GM18526 (cell line): Measurements from ENCODE around the gene ETFDH.

Experiments
- POLR2A ChIP-seq: IDR thresholded peaks from 3 replicates; pipeline ENCODE4 v1.6.1; 2011; ENCODE audit not compliant: insufficient read length; ENCODE audit errors: extremely low read depth

The ETFDH gene

DNA sequence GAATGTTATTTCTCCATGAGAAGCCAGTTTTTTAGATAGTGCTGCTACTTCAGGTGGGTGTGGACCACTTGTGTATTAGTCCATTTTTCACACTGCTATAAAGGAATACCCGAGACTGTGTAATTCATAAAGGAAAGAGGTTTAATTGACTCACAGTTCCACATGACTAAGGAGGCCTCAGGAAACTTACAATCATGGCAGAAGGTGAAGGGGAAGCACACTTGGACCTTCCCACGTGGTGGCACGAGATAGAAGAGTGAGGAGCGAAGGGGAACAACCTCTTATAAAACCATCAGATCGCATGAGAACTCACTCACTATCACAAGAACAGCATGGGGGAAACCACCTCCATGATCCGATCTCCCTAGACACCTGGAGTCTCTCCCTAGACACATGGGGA lies 54.5 kb downstream of the ETFDH start:
- TF ChIP-seq POLR2A: no peak

DNA sequence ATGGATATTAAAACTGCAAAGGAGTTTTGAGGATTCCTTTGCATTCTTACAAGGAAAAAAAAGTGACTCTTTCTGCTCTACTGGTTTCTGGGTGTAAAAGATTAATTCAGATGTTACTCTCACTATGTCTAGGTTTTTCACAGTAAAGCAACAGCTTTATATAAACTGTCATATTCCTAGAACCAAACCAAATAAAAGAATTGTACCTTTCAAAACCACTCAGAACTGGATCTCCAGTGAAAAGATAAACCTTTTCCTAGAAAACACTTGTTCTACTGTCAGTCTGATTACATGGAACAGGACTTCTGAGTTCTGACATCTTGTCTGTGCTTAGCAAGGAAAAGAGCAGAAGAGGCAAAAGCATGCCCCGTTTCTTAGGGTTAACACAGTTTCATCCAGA lies 56.1 kb downstream of the ETFDH start:
- TF ChIP-seq POLR2A: no peak

DNA sequence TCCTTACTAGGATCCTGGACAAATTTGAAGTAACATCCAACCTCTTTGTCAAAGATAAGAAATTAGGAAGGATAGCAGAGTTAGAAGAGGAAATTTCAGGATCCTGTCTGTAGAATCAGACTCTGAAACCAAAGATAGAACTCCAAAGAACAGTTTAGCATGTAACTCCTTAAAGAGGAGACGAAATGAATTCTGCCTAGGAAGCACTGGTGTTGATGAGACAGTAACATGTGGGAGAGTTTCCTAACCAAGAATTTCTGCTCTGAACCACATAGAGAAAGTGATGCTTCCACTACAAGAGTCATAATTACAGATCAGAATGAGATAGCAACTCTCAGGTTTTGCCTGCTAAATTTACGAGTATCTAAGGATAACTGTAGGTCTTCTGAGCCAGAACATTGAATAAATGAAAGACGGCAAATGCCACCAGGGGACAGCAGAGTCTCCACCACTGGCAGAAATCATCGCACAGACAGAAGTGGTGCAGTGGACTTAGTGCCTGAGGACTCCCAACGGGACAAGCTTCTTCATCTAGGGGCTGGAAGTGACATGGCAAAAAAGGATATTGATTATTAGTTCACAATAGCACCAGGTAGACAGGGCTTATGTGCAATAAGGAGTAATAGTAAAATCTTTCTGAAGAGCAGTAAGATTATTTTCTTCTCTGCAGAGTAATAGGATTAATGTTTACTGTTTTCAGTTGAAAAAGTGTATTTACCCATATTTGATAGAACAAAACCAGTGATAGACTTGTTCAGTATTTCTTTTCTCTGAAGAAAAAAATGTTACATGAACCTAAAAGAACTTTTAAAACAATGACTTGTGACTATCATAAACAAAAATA lies 57.8 kb downstream of the ETFDH start:
- no peak for TF ChIP-seq POLR2A

DNA sequence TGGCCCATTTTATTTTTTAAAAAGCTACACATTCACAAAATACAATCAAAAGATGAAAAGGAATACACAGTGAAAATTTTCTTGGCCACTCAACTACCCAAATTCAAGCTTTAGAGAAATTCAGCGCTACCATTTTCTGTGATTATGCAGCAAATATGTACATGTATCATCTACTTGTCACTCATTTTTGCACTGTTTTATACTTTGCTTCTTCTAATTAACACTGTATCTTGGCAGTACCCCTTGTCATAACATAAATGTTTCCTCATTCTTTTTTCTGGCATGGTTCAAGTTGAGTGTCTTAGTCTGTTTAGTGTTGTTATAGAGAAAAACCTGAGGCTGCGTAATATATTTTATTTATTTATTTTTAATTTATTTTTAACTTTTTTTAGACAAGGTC lies 66.8 kb downstream of the ETFDH start:
- no peak for TF ChIP-seq POLR2A

DNA sequence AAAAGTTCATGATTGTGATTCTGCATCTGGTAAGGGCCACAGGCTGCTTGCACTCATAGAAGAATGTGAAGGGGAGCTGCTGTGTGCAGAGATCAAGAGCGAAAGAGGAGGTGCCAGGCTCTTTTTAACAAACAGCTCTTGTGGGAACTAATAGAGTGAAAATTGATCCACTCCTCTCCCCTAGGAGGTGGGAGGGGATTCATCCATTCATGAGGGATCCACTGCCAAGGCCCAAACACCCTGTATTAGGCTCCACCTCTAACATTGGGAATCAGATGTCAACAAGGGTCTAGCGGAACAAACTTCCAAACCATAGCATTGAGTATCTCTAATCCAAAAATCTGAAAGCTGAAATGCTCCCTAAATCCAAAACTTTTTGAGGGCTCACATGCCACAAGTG lies 67.5 kb downstream of the ETFDH start:
- TF ChIP-seq POLR2A: no peak

DNA sequence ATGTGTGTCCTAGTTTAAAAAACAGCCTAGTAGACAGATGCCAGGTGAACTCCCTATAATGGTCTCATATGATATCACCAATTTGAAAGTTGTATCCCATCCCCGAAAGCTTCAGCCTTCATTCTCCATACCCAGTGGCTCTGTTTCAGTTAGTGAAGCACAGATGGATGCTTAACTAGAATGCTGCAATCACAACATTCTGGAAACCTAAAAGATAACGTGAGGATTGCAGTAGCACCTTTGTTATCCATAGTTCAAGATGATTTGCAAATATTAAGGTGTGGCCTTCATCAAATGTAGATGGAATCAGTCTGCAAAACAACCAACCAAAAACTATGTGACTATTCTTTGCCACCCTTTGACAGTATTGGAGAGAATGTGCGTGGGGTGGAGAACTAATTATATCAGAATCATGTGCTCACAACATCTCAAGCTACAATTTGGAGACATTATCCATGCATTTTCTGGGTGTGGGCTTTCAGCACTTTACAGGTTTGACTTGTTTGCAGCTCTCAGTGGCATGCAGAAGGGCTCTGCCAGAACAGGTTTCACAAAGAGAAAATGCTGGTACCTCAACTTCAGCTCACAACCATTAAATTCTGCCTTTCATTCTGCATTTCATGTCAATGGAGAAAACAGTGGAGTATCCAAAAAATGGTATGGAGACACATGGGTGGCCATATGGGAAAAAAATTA lies 69.4 kb downstream of the ETFDH start:
- TF ChIP-seq POLR2A: no peak

DNA sequence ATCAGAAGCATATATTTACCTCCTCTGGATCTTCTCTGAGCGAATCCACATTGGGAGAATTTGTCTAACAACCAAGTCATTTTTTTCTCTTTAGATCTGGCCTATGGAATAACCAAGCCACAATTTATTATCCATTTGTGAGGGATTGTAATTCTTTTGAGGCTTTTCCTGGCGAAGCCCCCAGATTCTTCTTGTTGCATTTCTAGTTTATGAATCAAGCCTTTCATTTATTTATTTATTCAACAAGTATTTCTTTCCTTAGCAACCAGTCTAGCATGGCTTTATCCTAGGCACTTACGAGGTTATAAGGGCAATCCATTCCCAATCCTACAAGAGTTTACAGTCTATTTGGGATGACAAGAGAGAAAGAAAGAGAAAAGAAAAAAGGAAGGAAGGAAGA lies 78.3 kb downstream of the ETFDH start:
- TF ChIP-seq POLR2A: no peak

DNA sequence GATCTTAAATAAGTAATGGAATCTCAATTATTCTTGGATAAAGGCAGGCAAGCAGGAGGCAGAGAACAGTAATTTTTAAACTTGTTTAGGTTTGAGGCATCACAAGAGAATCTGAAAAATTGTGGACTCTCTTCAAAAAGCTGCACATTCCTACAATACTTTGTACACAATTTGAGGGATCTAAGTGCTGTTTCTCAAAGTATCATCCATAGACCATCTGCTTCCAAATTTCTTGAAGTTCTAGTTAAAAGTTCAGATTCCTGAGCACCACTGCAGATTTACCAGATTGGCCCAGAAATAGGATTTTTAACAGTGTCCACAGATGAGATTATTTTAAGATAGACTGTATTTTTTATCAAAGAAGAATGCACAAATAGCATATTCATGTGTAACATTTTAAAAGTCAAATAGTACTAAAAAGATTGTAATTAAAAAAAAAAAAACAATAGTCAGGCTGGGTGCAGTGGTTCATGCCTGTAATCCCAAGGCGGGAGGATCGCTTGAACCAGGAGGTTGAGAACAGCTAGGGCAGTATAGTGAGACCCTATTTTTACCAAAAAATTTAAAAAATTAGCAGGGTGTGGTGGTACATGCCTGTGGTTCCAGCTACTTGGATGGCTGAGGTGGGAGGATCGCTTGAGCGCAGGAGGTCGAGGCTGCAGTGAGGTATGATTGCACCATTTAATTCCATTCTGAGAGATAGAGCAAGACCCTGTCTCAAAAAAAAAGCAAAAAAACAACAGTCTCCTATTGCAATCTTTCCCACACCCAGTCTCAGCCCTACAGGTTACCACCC lies 82.5 kb downstream of the ETFDH start:
- no peak for TF ChIP-seq POLR2A

DNA sequence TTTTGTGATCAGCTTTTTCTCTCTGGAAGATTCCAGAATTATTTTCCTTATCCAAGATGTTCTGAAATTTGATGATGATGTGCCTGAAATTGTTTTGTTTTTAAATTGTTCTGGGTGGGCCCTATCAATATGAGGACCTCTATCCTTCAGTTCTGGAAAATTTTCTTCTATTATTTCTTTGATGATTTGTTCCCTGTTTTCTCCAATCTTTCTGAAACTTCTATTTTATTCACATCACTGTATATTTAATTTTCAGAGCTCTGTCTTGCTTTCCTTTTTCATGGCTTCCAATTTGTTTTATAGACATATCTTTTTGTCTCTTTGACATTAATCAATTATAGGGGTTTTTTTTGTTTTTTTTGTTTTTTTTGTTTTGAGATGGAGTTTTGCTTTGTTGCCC lies 84.5 kb downstream of the ETFDH start:
- no peak for TF ChIP-seq POLR2A

DNA sequence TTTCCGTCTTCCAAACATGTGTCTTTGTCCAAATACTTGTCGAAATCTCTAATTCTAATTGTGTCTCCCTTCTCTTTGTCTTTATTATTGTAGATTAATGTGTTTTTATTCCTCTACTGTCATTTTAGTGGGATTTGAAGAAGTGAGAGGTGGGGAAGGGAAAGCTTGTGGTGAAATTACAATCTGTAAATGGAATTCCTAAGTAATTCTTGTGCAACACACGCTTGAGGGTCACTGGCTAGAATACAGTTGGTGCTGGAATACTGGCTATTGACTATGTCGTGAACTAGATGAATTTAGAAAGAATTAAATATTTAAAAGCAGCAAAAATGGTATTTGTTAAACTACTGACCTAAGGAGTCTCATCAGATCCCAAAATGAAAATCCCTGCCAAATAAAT lies 86.0 kb downstream of the ETFDH start:
- TF ChIP-seq POLR2A: no peak

DNA sequence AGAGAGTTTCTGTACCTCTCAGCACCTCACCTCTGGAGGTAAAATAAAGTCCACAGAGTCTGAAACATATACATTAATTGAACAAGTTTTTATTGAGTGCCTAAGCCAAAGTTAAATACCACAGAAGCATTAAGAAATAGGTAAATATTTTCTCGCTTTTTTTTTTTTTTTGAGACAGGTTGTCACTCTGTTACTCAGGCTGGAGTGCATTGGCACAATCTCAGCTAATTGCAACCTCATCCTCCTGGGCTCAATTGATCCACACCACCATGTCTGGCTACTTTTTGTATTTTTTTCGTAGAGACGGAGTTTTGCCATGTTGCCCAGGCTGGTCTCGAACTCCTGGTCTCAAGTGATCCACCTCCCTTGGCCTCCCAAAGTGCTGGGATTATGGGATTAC lies 86.6 kb downstream of the ETFDH start:
- no peak for TF ChIP-seq POLR2A
